HG03469 (cell line): ENCODE measurements around the gene OR5B3.
A peak's percentile ranks its signal among the peaks of the same experiment; 100 is the strongest.
"Not testable (repeated sequence)": the region's sequence is repeated elsewhere in the genome, so short reads cannot be mapped to it uniquely, and the experiment has no call there.

Experiments used
- ATAC-seq: cut with Tn5 transposase; IDR thresholded peaks from one replicate; pipeline ENCODE4 v1.9.1; 2021; ENCODE audit warnings: mild to moderate bottlenecking, moderate library complexity, moderate number of reproducible peaks; ENCODE audit not compliant: unreplicated experiment

OR5B3 gene

GRCh38 chr11:58406774-58407173 is at the start of gene OR5B3:
Gene OR5B3, minus strand, starts transcription at chr11:58406874. Its CDS starts 3,465 bp downstream, at chr11:58403409.
- no peak for ATAC-seq

- no peak for ATAC-seq
These were observed 44.9 kb upstream of the OR5B3 start for GRCh38 chr11:58451585-58451984.

- ATAC-seq, result no peak
These were observed 39.6 kb upstream of the OR5B3 start for GRCh38 chr11:58446294-58446693.

- ATAC-seq, result no peak
These were observed 37.6 kb upstream of the OR5B3 start for GRCh38 chr11:58444300-58444699.

- ATAC-seq, result no peak
These were observed 35.5 kb upstream of the OR5B3 start, which contains the start of gene OR5B12 for GRCh38 chr11:58442136-58442535. Gene OR5B12, minus strand, starts transcription at chr11:58442236. Its CDS starts 2,085 bp downstream, at chr11:58440151.

- no peak for ATAC-seq
These were observed 31.8 kb upstream of the OR5B3 start for GRCh38 chr11:58438486-58438885.

- ATAC-seq, result no peak
These were observed 27.5 kb upstream of the OR5B3 start for GRCh38 chr11:58434217-58434616.

- peak; percentile 86 for ATAC-seq
These were observed 27.0 kb upstream of the OR5B3 start for GRCh38 chr11:58433638-58434203.

GRCh38 chr11:58429273-58429672 is 22.6 kb upstream of the OR5B3 start:
- no peak for ATAC-seq

- ATAC-seq, result no peak
These were observed 21.3 kb upstream of the OR5B3 start, which contains the start of gene OR5B2 for GRCh38 chr11:58428021-58428420. Gene OR5B2, minus strand, starts transcription at chr11:58428121. Its CDS starts 4,860 bp downstream, at chr11:58423261.

- not testable (repeated sequence) for ATAC-seq
These were observed 7.1 kb downstream of the OR5B3 start for GRCh38 chr11:58399622-58400021.

GRCh38 chr11:58395581-58395980 is 11.1 kb downstream of the OR5B3 start:
- no peak for ATAC-seq

- no peak for ATAC-seq
These were observed 12.5 kb downstream of the OR5B3 start for GRCh38 chr11:58394195-58394594.

- ATAC-seq, result no peak
These were observed 13.9 kb downstream of the OR5B3 start for GRCh38 chr11:58392746-58393145.

- ATAC-seq, result no peak
These were observed 14.8 kb downstream of the OR5B3 start for GRCh38 chr11:58391879-58392278.

- ATAC-seq, result no peak
These were observed 16.1 kb downstream of the OR5B3 start for GRCh38 chr11:58390551-58391063.

- no peak for ATAC-seq
These were observed 47.7 kb downstream of the OR5B3 start, which contains the start of gene OR5B17 for GRCh38 chr11:58358969-58359368. Gene OR5B17, minus strand, starts transcription at chr11:58359069. Its CDS starts 0 bp downstream, at chr11:58359069.

- ATAC-seq, result no peak
These were observed 51.9 kb downstream of the OR5B3 start for GRCh38 chr11:58354727-58355126.
